Embryonic facial prominence (tissue), 1 donor: ENCODE results near the gene LARGE1.

Experiments
- DNase-seq: peaks from one replicate; pipeline ENCODE4 v3.0.0-alpha.2; 2016; ENCODE audit errors: extremely low spot score

Gene LARGE1

DNA sequence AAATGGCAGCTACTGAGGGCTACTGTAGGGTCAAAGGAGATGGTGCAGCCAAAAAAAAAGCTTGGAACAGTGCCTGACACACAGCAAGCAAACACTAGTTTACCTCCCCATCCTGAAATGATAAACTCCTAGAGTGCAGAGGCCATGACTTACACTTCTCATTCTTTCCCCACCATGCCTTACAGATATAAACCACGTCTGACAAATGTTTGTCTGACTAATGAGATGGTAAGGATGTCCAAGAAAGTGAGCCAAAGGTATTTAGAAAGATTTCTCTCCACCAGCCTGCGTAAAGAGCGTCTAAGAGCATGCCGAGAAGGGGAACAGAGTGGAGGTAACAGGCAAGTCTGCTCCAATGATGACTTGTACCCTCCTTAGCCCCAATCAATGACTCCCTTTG is 99.0 kb downstream of the LARGE1 start:
- DNase-seq: no peak

DNA sequence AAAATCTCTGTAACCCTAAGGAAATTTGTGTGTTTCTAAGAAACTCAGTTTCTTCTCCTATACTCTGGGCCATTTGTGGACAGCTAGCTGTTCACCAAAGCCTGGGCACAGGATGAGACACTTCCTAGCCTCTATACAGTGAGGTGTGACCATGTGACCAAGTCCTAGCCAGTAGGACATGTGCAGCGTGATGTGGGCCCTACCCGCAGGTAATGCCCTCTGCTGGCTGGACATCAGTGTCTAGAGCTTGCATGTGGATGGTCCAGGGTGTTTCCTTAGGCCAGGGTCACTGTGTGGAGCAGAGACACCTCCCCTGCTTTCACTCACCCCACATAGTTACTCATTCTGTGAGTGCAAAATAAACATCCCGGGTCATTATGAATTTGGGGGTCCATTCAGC is 100.5 kb downstream of the LARGE1 start:
- no peak for DNase-seq

DNA sequence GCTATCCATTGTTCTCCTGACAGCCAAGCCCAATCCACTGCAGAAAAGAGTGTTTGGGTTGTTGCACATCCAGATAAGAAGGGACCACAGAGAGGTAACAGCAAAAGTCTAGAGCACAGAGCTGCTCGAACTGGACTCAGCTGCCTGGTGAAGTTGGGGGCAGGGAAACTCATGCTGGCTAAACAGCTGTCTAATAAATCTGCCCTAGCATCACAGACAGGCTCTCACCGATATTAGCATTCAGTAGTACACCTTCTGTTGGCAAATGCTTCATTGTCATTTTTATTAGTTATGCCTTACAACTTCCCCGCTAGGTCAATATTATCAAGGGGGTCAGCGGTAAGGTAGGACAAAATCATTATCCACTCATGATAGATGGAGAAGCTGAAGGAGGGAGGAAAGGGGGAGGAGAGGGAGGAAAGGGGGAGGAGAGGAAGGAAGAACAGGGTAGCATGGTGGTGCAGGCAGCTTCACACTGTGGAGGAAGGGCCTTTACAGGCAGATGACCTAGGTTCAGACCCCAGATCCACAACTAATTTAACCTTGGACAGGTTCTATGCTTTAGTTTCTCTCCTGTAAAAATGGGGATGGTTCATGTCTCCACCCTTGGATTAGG is 102.7 kb downstream of the LARGE1 start:
- DNase-seq: no peak

DNA sequence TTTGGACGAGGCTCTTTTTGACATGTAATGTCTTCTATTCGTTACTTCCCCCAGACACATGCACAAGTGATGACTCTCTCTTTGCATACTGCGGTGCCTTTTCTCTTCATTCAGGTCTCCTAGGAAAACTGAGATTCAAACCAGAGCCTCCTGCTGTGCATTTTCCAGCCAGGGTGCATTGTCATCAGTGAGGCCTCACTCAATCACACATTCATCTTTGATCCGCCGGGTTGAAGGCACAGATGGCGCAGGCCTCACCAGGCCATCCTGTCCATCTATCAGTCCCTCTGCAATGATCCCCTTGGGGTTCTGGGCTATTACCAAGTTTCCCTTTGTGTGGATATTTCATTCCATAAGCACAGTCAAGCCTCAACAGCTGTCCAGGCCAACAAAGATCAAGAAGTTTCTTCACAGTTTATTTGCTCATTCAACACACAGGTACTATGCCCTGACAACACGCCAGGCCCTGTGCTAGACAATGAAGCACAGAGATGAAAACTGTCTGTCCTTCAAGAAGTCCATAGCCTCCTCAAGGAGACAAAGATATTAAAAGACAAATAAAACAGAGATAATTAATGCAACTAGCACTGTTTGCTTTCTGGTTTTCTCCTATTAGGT is 107.8 kb downstream of the LARGE1 start:
- DNase-seq: no peak

DNA sequence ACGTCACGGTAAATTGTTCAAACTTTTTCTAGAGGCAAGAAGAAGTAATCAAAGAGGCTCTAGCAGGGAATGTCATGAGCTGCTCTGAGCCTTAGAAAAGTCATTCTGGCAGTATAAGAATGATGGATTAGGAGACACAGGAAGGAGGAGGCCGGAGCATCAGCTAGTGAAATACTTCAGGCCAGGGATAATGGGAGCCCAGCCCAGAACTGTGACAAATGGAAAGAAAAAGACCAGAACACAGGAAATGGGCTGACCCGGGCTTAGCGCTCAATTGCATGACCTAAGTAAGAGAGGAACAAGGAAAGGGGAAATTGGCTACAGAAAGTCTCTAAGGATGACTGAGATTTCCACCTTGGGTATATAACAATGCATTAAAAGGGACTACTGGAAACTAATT is 108.6 kb downstream of the LARGE1 start:
- DNase-seq: no peak

DNA sequence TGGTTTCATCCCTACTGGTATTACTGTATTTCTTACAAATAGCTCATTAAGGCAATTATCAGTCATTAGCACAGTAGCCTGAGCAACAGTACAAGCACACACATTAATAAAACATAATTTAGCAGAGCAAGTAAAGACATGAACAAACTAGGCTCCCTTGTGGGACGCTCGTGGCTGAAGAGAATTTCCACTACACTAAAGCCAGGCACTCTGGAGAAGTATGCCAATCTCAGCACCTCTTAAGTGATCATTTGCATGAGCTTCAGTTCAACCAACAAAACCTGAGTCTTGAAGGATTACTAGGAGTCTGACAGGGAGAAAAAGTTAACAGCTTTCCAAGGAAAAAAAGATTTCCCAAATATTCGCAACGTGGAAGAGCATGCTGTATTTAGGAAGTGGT is 109.1 kb downstream of the LARGE1 start:
- no peak for DNase-seq

DNA sequence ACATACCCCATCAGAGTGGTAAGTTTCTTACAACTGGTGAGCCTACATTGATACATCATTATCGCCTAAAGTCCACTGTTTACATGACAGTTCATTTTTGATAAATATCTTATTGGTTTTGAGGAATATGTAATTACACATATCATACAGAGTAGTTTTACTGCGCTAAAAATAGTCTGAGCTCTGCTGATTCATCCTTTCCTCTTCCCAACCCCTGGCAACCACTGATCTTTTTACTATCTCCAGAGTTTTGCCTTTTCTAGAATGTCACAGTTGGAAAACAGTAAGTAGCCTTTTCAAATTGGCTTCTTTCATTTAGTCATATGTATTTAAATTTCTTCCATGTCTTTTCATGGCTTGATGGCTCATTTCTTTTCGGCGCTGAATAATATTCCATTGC is 112.8 kb downstream of the LARGE1 start:
- no peak for DNase-seq

DNA sequence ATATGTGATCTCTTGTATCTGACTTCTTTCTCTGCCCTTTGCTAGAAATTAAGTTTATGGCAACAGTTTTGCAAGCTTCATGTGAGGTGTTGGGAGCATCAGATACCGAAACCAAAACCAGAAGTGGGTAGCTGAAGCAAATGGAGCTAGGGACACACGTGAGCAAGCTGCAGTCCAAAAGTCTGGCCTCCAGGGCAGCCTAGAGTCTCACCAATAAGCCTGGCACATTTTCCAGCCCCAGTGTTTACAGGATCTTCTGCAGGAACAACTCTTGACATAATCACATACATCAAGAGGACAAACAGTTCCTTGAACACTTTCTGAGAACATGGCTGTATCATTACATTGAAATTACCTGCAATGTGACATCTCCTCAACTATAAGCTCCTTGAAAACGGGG is 114.1 kb downstream of the LARGE1 start:
- no peak for DNase-seq

DNA sequence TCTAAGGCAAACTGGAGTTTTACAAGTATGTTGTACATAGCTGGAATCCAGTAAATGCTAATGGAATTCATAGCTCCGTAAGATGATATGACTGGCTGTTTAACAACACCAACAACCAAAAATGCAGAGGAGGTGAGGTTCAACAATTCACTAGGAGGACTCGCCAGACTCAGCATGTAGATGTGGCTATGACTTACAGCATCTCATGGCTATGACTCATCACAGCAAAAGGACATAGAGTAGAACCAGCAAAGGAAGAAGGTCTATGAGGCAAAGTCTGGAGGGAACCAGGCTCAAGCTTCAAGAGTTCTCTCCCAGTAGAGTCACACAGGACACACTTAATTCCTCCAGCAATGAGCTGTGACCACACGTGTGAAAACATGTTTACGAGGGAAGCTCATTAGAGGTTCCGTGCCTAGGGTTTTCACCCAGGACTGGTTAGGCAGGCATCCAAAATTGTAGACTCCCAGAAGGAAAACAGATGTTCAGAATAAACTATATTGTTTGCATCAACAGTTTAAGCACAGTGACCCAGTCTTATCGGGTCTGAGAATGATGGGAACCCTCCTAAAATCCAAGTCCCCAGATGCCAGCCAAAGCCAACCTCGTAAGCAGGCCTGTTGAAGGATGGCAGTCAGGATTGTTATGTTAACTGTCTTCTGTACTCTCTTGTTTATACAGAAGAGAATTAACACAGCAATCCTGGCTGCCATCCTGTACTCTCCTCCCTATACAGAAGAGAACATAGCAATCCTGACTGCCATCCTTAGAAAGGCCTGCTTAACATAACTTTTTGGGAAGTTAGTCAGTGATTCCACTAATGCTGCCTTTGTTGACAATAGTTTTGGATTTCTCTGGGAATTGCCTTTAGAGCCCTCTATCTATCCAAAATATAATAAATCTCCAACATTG is 116.6 kb downstream of the LARGE1 start:
- DNase-seq: no peak

DNA sequence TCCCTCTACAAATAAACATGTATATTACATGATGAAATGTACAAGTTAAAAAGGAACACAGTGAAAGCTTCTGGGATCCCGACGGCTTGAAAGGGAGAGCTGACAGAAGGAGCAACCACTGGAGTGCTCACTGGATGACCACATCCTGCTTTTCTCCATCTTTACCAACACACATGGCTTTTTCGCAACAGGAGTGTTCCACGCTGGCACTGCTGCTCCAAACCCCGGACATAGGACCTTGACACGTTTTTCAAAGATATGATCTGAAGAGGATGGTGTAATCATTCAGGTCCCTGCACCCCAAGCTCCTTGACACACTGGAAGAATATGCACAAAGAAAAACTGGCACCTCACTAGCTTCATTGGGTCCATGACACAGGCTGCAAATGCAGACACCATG is 121.9 kb downstream of the LARGE1 start:
- DNase-seq: no peak

DNA sequence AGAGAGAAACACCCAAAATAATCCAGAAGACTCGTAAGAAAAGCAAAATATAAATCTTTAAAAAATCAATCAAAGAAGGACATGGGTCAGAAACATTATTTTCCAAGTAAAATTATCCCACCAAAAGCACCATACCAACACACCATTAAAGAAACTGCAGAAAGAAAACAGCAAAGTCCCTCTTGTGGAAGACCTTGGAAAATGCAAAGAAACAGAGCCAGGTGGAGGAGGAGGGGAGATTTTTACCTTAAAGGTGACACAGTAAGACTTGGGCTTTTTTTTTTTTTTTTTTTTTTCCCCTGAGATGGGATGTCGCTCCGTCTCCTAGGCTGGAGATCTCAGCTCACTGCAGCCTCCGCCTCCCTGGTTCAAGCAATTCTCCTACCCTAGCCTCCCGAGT is 123.8 kb downstream of the LARGE1 start:
- no peak for DNase-seq

DNA sequence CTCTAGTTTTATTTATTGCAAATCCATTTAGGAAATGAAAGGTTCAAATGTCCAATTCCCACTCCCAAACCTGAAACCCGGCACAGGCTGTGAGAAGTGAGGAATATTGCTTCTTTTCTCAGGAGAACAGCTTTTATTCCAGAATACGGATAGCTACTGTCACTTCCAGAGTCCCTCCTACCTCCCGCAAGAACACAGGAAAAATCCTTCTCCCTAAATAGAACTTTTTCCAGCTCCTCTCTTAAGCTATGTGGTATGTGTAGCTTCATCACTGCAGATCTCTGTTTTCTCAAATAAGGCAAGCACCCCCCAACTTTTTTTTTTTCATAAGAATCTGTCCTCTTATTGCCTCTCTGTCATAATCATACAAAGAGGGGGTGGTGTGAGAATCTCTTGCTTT is 126.8 kb downstream of the LARGE1 start:
- DNase-seq: no peak

DNA sequence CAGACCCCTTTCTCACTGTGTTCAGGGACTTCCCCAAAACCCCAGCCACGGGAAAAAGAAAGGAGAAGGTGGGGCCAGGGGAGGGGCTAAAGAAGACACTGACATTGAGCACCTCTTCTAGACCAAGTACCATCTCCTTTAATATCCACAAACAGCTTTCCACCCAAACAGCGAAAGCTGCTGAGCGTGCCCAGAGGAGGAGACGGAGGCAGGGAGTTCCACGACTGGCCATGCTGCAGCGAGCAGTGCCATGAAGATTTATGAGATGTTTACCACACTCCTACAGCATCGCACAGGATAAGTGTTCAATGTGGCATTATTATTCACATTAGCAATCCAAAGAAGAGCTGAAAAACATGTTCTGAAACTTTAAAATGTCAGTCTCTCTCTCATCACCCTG is 127.4 kb downstream of the LARGE1 start:
- no peak for DNase-seq

DNA sequence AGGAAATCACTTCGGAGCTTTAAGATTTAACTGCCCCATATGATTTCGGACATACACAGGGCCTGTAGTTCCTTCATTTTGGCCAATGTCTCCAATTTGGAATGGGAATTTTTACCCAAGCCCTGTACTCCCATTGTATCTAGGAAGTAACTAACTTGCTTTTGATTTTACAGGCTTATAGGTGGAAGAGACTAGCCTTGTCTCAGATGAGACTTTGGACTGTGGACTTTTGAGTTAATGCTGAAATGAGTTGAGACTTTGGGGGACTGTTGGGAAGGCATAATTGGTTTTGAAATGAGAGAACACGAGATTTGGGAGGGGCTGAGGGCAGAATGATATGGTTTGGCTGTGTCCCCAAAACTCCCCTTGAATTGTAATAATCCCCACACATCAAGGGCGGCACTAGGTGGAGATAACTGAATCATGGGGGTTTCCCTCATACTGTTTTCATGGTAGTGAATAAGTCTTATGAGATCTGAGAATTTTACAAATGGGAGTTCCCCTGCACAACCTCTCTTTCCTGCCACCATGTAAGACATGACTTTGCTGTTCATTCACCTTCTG is 130.5 kb downstream of the LARGE1 start:
- DNase-seq: no peak

DNA sequence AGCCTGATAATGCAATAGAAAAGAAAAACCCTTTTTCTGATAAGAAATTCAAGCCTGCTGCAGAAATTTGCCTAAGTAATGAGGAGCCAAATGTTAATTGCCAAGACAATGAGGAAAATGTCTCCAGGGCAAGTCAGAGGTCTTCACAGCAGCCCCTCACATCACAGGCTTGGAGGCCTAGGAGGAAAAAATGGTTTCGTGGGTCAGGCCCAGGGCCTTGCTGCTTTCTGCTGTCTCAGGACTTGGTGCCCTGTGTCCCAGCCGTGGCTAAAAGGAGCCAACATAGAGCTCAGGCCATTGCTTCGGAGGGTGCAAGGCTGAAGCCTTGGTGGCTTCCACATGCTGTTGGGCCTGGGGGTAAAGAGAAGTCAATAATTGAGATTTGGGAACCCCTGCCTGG is 131.3 kb downstream of the LARGE1 start:
- no peak for DNase-seq

DNA sequence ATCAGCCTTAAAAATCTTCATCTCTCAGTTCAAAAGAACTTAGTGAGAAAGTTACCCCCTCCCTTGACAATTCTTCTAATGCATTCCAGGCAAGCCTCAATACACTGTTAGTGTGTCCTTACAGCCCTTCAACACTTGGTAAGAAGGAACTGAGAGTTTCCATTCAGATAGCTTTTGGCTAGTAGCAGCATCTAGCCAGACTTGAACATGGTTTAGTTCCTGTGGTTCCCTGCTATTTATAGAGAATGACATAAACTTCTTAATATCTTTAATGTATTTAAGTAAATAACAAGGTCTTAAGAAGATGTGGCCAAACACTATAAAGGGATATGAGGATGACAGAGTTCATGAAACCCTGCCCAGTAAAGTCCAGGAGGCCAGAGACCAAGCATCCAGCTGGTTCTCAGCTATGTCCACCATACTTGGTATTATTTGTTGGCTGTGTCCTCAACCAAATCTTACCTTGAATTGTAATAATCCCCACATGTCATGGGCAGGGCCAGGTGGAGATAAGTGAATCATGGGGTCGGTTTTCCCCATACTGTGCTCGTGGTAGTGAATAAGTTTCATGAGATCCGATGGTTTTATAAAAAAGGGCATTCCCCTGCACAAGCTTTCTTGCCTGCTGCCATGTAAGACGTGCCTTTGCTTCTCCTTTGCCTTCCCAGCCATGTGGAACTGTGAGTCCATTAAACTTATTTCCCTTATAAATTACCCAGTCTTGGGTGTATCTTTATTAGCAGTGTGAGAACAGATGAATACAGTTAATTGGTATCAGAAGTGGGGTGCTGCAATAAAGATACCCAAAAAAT is 132.4 kb downstream of the LARGE1 start:
- no peak for DNase-seq

DNA sequence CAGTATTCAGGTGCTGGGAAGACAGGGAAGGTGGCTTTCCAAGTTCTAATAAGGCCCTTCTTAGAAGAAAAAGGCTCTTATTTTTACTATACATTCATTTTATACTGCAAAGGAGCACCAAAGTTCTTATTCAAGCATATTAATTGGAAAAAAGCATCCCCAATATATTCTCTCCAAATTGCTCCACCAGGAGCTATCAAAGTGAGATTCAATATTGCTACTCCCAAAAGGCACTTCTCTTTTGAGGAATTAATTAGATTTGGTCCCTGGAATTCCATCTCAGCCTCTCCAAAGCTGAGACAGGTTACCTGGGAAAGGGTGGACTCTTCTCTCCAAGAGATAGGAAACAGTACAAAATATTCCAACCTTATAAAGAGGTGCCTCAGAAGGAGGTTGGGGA is 134.1 kb downstream of the LARGE1 start:
- DNase-seq: no peak

DNA sequence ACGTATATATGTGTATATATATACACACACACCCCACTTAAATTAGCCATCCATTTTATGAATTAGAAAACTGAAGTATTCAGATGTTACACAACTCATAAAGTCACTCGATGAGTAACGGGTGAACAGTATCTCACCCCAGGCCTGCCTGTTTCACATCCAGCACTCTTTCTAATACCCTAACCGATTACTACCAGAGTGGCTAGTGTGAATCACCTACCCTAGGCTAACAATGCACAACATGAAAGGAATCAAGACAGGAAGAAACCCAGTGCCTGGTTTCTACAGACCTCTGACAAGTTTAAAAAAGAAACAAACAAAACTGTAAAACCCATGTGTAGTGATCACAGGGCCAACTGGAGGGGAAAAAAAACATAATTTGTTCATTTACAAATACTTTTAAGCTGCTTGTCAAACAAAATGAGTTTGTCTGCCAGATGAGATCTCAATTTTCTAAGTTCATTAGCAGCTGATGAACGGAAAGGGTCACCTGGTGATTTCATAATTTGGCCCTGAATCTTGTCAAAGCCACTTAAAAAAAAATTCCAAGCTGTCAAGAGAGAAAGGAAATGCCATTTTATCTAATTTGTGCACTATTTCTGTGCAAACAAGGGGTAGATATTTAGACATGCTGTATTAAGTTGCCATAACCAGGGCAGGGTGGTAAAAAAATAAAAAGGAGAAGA is 134.8 kb downstream of the LARGE1 start:
- DNase-seq: peak; percentile 3

DNA sequence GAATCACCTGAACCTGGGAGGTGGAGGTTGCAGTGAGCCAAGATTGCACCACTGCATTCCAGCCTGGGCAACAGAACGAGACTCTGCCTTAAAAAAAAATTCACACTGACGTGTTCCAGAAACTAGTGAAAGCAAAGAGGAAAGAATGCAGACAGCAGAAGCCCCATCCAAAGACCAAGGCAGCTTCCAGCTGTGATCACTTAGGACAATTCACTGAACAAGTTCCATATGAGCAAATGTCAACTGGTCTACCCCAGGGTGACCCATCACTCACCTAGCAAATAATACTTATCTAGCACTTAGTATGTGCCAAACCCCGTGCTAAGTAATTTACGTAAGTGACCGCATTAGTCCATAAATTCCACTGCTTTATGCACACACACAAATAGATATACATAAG is 138.9 kb downstream of the LARGE1 start:
- DNase-seq: no peak

DNA sequence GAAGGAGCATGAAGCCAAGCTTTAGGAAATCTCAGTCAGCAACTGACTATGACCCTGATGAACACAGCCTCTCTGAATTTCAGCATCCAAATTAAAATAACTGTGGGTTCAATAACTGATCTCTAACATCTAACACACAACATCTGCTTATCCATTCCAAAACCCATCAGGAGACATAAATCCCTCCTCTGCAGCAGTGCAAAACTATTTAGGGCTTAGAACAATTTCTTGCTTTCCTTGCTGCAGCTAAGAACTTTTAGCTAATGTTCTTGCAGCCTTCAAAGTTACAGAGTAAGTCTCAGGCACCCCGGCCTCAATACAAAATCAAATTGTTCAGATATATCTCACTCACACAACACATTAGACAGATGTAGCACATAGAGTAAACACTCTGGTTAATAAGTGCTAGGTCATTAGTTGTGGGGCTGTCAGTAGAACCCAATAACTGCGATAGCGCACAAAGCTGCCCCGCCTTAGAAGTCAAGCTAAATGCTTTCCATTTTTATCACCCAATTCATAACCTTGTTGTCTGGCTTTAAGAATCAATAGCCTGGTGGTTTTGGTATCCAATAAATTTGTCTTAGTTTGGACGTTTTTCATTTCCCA is 139.6 kb downstream of the LARGE1 start:
- no peak for DNase-seq

DNA sequence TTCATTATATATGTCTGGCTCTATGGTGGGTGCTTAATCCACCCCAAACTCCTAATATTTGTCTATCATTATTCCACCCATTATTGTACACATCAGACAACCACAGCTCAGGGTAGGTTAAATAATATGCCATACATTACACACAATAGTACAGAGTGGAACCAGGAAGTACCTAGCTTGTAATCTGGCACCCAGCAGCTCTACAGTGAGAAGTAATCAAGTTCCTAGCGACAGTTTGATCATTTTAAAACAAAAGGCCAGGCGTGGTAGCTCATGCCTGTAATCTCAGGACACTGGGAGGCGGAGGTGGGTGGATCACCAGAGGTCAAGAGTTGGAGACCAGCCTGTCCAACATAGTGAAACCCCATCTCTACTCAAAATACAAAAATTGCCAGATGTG is 141.0 kb downstream of the LARGE1 start:
- DNase-seq: no peak
